Karpas-422 (cell line): ENCODE measurements around the gene ARPIN. TPM values are rescaled to one million over a fixed set of nuclear protein-coding genes. Genes with fewer than 3 reads are reported as not detected.
"Not testable (repeated sequence)": the region's sequence is repeated elsewhere in the genome, so short reads cannot be mapped to it uniquely, and the experiment has no call there.

Experiments
- DNase-seq: peaks from one replicate; pipeline ENCODE4 v3.0.0-alpha.2; 2015
- H2AFZ ChIP-seq: fragments of 200-600 bp; sonication (generic); 2 replicates; pipeline ENCODE4 v1.6.1; 2014; ENCODE audit warnings: antibody characterized with exemption, low read length, mixed read lengths
- H3K27ac ChIP-seq: fragments of 200-600 bp; sonication (generic); 2 replicates; pipeline ENCODE4 v1.5.1; 2014; ENCODE audit warnings: mild to moderate bottlenecking, low read length, moderate library complexity
- H3K27me3 ChIP-seq: fragments of 200-600 bp; sonication (generic); 2 replicates; pipeline ENCODE4 v1.6.1; 2014; ENCODE audit warnings: low read length, mixed read lengths
- H3K36me3 ChIP-seq: fragments of 200-600 bp; sonication (generic); 2 replicates; pipeline ENCODE4 v1.6.1; 2014; ENCODE audit warnings: low read length, mixed read lengths; ENCODE audit not compliant: insufficient read depth
- H3K4me1 ChIP-seq: fragments of 200-600 bp; sonication (generic); 2 replicates; pipeline ENCODE4 v1.6.1; 2014; ENCODE audit warnings: mild to moderate bottlenecking, low read length, mixed read lengths
- H3K4me2 ChIP-seq: fragments of 200-600 bp; sonication (generic); 2 replicates; pipeline ENCODE4 v1.6.1; 2014; ENCODE audit warnings: low read length, low read depth, mild to moderate bottlenecking; ENCODE audit not compliant: poor library complexity, severe bottlenecking
- H3K4me3 ChIP-seq: fragments of 200-600 bp; sonication (generic); 2 replicates; pipeline ENCODE4 v1.5.1; 2014; ENCODE audit warnings: mild to moderate bottlenecking, antibody characterized with exemption, low read length, mixed read lengths
- H3K79me2 ChIP-seq: fragments of 200-600 bp; sonication (generic); 2 replicates; pipeline ENCODE4 v1.6.1; 2014; ENCODE audit warnings: mild to moderate bottlenecking, low read length, mixed read lengths
- H3K9ac ChIP-seq: fragments of 200-600 bp; sonication (generic); 2 replicates; pipeline ENCODE4 v1.6.0; 2014; ENCODE audit warnings: low read length
- H3K9me2 ChIP-seq: fragments of 200-600 bp; sonication (generic), shearing (Covaris generic); replicated peaks from 2 replicates; pipeline ENCODE4 v1.6.0; 2014; ENCODE audit warnings: mild to moderate bottlenecking, low read length, moderate library complexity; ENCODE audit not compliant: insufficient read depth
- H3K9me3 ChIP-seq: fragments of 300-700, 200-600 bp; sonication (generic); 2 replicates; pipeline ENCODE4 v1.6.1; 2014; ENCODE audit warnings: low read length, mixed read lengths
- H4K20me1 ChIP-seq: fragments of 200-600 bp; sonication (generic); 2 replicates; pipeline ENCODE4 v1.6.1; 2014; ENCODE audit warnings: mild to moderate bottlenecking, antibody characterized with exemption, low read length, low read depth; ENCODE audit not compliant: insufficient read depth
- total RNA-seq: library from RNA; depleted of rRNA; stranded (reverse); fragments of >200 nt; shearing (Covaris generic); gene quantifications from 2 replicates; pipeline ENCODE4 v1.2.3, GENCODE V29; 2014; ENCODE audit warnings: low replicate concordance; rRNA removed

ARPIN gene
- not detected in 2 replicates for total RNA-seq

GRCh38 chr15:89912674-89913396, at the start of gene ARPIN:
Gene ARPIN, minus strand, starts transcription at chr15:89912952. Its CDS starts 117 bp downstream, at chr15:89912835.
- no peaks in the 10 kb centered on the region for H3K4me1 ChIP-seq
- no peaks in the 10 kb centered on the region for H3K79me2 ChIP-seq
- H3K27ac ChIP-seq = no peak within 1 kb of the TSS
- H3K27me3 ChIP-seq = no peaks in the 10 kb centered on the region
- no peak within 1 kb of the TSS for H2AFZ ChIP-seq
- no peak within 1 kb of the TSS for H3K4me3 ChIP-seq
- no peaks in the 10 kb centered on the region for H3K9me3 ChIP-seq
- H3K36me3 ChIP-seq = no peaks in the 10 kb centered on the region
- H3K9me2 ChIP-seq = no peaks in the 10 kb centered on the region
- no peak within 1 kb of the TSS for H3K9ac ChIP-seq
- no peaks in the 10 kb centered on the region for H4K20me1 ChIP-seq
- no peak within 1 kb of the TSS for H3K4me2 ChIP-seq
- DNase-seq = no peak

DNA sequence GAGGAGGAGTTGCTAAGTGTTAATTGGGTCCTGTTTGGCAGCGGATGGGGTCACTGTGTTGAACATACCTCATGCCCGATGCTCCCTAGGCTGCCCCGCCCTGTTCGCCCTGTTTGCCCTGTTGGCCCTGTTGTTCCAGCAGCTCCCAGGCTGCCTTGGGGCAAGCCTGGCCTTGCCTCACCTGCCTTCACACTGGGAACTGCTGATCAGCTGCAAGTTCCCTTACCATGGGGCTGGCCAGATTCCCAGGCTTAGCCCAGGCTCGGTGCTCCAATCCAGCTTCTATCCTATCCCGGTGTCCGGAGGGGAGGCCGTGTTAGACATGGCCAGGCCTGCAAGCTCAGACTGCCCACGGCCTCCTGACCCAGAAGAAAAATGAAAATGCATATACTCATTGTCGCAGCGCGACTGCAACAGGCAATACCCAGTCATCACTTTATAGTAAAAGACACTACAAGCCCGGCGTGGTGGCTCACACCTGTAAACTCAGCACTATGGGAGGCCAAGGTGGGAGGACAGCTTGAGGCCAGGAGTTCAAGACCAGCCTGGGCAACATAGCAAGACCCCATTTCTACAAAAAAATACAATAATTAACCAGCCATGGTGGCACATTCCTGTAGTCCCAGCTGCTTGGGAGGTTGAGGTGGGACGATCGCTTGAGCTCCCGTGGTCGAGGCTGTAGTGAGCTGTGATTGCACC, 45.5 kb upstream of the ARPIN start:
- no peak overlapping the region for H3K9ac ChIP-seq
- H2AFZ ChIP-seq = no peak overlapping the region
- no peak overlapping the region for H3K4me2 ChIP-seq

GRCh38 chr15:89955449-89955998, 42.8 kb upstream of the ARPIN start:
- H3K4me2 ChIP-seq, H3K9ac ChIP-seq, H3K27ac ChIP-seq, H3K9me2 ChIP-seq, H4K20me1 ChIP-seq, H3K27me3 ChIP-seq, H3K79me2 ChIP-seq, DNase-seq, H3K4me1 ChIP-seq, H3K4me3 ChIP-seq, H2AFZ ChIP-seq, H3K9me3 ChIP-seq, H3K36me3 ChIP-seq: not testable (repeated sequence)

More for the DNA sequence above, 45.5 kb upstream of the ARPIN start:
- Histone ChIP-seq H3K79me2 (no peaks in the 10 kb centered on the region), H3K9me2 (no peaks in the 10 kb centered on the region), H3K9me3 (no peaks in the 10 kb centered on the region), H3K36me3 (no peaks in the 10 kb centered on the region), H3K4me1 (no peaks in the 10 kb centered on the region), H3K27me3 (no peaks in the 10 kb centered on the region), H3K27ac (no peak overlapping the region), H3K4me3 (no peak overlapping the region), H4K20me1 (no peaks in the 10 kb centered on the region)
- no peak for DNase-seq

DNA sequence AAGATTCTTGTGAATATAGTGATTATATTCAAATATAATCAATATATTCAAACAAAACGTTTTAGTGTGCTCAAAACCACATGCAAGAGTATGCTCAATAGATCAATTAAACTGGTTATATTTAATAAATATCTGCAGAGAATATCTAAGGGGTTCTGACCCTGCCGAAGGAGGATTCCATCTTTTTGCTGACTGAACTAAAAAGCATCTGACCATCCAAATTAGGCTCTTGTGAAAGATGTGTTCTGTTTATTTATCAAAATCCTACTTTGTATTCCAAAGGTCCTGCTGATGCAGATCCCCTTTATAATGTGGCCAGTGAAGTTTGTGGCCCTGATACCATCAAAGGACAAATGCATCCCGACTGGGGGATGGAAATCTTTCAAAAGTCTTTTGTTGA, 41.8 kb upstream of the ARPIN start:
- no peaks in the 10 kb centered on the region for H4K20me1 ChIP-seq
- H3K4me3 ChIP-seq = no peak overlapping the region
- no peaks in the 10 kb centered on the region for H3K4me1 ChIP-seq
- no peak overlapping the region for H3K4me2 ChIP-seq
- H3K36me3 ChIP-seq = no peaks in the 10 kb centered on the region
- no peak overlapping the region for H3K9ac ChIP-seq
- no peak overlapping the region for H2AFZ ChIP-seq
- H3K9me3 ChIP-seq = no peaks in the 10 kb centered on the region
- H3K79me2 ChIP-seq = no peaks in the 10 kb centered on the region
- H3K27me3 ChIP-seq = no peaks in the 10 kb centered on the region
- H3K27ac ChIP-seq = no peak overlapping the region
- no peak for DNase-seq
- no peaks in the 10 kb centered on the region for H3K9me2 ChIP-seq

GRCh38 chr15:89948796-89949195, 36.0 kb upstream of the ARPIN start:
- Histone ChIP-seq H3K79me2 (no peaks in the 10 kb centered on the region), H3K27me3 (no peaks in the 10 kb centered on the region), H3K4me2 (no peak overlapping the region), H3K9ac (no peak overlapping the region), H3K4me3 (no peak overlapping the region), H3K9me2 (no peaks in the 10 kb centered on the region), H3K9me3 (no peaks in the 10 kb centered on the region), H3K4me1 (no peaks in the 10 kb centered on the region), H2AFZ (no peak overlapping the region), H3K27ac (no peak overlapping the region), H4K20me1 (no peaks in the 10 kb centered on the region), H3K36me3 (no peaks in the 10 kb centered on the region)
- no peak for DNase-seq

GRCh38 chr15:89947385-89947784, 34.6 kb upstream of the ARPIN start:
- H3K9ac ChIP-seq = no peak overlapping the region
- no peak overlapping the region for H3K4me2 ChIP-seq
- H2AFZ ChIP-seq = no peak overlapping the region
- no peak for DNase-seq
- no peaks in the 10 kb centered on the region for H3K9me2 ChIP-seq
- no peaks in the 10 kb centered on the region for H4K20me1 ChIP-seq
- no peaks in the 10 kb centered on the region for H3K79me2 ChIP-seq
- H3K4me3 ChIP-seq = no peak overlapping the region
- no peaks in the 10 kb centered on the region for H3K27me3 ChIP-seq
- no peaks in the 10 kb centered on the region for H3K9me3 ChIP-seq
- no peaks in the 10 kb centered on the region for H3K36me3 ChIP-seq
- no peaks in the 10 kb centered on the region for H3K4me1 ChIP-seq
- H3K27ac ChIP-seq = no peak overlapping the region

- no peaks in the 10 kb centered on the region for H3K27me3 ChIP-seq
- H2AFZ ChIP-seq = no peak overlapping the region
- H3K4me2 ChIP-seq = no peak overlapping the region
- no peak for DNase-seq
- no peaks in the 10 kb centered on the region for H3K79me2 ChIP-seq
- H3K9ac ChIP-seq = no peak overlapping the region
- H3K9me3 ChIP-seq = no peaks in the 10 kb centered on the region
- H3K36me3 ChIP-seq = no peaks in the 10 kb centered on the region
- H3K27ac ChIP-seq = no peak overlapping the region
- no peaks in the 10 kb centered on the region for H3K9me2 ChIP-seq
- no peaks in the 10 kb centered on the region for H4K20me1 ChIP-seq
- H3K4me1 ChIP-seq = no peaks in the 10 kb centered on the region
- H3K4me3 ChIP-seq = no peak overlapping the region
Observed at GRCh38 chr15:89946681-89947299, 34.0 kb upstream of the ARPIN start.

GRCh38 chr15:89943721-89944120, 31.0 kb upstream of the ARPIN start:
- not testable (repeated sequence) for H3K9me3 ChIP-seq, H3K4me2 ChIP-seq, DNase-seq, H3K9me2 ChIP-seq, H3K27me3 ChIP-seq, H3K4me3 ChIP-seq, H2AFZ ChIP-seq, H3K36me3 ChIP-seq, H3K9ac ChIP-seq, H3K4me1 ChIP-seq, H3K27ac ChIP-seq, H3K79me2 ChIP-seq, H4K20me1 ChIP-seq
